Putamen (tissue), 1 donor: ENCODE measurements around the gene ULBP1.
"Not testable (repeated sequence)": the region's sequence is repeated elsewhere in the genome, so short reads cannot be mapped to it uniquely, and the experiment has no call there.

Experiments
- DNase-seq: peaks from one replicate; pipeline ENCODE4 v3.0.0-alpha.2; 2016; ENCODE audit warnings: low spot score

ULBP1 gene

GRCh38 chr6:150005761-150006651, 42.3 kb downstream of the ULBP1 start:
- no peak for DNase-seq

DNA sequence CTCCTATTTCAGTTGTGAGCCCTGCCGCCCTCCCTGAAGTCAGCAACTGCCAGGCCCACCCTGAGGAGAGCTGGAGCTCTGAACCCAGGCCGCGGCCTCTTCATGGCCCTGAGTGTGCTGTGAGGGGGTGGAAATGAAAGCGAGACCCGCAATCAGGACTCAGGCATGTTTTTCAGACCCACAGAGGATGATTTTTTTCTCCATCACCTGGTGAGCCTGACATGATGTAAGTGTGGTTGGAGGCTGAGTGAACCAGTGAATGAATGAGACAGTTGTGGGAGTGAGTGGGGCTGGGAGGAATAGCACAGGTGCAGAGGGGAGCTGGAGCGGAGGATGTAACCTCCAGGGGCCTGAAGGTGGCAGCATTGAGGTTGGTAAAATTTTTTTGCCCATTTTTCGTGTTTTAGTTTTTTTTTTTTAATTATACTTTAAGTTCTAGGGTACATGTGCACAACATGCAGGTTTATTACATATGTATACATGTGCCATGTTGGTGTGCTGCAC, 43.3 kb downstream of the ULBP1 start:
- no peak for DNase-seq

DNA sequence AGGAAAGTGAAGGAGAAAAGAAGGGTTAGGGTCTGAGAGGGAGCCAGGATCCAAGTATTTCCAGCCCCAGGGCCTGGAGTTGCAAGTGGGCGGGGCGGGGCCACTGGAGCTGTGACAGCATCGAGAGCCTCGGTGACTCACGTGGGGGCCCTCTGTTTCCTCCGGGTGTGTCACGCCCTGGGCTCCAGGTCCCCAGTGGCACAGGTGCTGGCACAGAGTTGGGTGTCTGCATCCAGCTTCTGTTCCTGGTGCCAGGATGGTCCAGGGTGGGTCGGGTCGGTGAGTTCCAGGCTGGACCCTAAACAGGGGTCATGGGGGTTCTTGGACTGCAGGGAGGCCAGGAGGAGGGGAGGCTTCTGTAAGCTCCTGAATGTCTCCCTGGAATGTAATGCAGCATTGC, 44.8 kb downstream of the ULBP1 start:
- no peak for DNase-seq

DNA sequence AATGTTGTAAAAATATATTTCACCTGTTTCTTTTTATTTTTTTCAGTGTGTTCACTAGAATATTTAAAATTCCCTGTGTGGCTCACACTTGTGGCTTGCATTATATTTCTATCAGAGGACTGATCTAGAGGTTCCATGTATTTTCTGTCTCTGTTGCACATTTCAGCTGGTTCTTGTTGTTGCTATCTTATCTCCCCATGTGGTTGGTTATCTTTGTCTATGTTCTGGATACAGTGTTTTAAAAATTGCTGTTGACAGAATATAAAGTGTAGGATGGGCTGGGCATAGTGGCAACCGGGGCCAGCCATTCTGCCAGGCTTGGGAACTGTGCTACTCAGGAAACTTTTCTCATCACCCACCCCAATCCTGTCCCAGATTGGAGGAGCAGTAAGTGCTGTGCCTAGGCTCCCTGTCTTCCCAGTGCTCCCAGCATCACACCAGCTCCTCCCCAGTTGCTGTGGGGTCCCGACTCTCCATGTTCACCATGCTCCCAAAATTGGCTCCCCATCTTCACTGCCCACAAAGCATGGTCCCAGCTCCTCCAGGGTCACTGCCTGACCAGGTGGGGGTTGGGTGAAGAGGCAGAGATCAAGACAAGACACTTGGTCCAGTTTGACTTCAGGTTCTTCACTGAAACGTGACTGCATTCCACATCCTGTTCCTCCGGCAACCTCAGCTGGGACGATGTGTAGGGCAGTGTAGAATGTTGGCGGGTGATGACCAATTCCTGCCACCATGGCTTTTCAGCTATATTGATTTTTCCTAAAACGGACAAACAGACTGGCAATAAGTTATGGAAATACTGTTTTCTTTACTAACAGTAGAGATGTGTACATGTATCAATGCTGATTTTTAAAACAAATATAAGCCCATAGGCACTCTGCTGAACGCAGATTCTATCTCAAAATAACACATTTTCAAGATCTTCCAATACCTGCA, 49.4 kb downstream of the ULBP1 start:
- not testable (repeated sequence) for DNase-seq

- not testable (repeated sequence) for DNase-seq
Observed at GRCh38 chr6:150013785-150014622, 50.3 kb downstream of the ULBP1 start.

- DNase-seq = not testable (repeated sequence)
Observed at GRCh38 chr6:150014623-150015280, 51.0 kb downstream of the ULBP1 start.

DNA sequence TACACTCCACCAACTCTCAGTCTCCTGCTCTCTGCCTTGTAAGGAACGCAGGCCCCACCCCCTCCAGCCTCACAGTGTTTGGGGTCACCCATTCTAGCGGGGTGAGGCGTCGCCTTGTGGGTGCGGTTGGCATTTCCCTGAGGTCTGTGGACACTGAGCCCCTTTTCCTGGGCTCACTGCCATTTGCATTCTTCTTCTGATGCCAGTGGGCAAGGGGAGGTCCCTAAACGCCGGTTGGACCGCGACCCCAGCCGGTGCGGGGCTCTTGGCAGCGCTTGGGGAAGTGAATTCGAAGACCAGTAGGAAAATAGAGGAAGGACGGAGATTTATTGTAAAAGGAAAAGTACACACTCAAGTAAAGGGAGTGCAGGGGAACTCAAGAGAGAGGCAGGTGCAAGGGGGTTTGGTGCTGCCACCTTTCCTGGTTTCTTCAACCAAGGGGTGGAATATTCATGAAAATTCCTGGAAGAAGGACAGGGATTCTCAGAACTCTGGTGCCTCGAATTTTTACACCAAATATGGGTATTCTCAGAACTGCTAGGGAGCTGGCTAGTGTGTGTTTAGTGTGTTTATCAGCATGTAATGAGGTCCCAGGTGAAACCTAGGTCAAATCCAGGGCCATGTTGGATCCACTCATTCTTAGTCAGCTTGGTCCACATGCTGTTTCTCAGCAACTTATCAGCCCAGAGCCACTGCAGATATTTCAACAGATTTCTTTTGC, 51.7 kb downstream of the ULBP1 start:
- not testable (repeated sequence) for DNase-seq

DNA sequence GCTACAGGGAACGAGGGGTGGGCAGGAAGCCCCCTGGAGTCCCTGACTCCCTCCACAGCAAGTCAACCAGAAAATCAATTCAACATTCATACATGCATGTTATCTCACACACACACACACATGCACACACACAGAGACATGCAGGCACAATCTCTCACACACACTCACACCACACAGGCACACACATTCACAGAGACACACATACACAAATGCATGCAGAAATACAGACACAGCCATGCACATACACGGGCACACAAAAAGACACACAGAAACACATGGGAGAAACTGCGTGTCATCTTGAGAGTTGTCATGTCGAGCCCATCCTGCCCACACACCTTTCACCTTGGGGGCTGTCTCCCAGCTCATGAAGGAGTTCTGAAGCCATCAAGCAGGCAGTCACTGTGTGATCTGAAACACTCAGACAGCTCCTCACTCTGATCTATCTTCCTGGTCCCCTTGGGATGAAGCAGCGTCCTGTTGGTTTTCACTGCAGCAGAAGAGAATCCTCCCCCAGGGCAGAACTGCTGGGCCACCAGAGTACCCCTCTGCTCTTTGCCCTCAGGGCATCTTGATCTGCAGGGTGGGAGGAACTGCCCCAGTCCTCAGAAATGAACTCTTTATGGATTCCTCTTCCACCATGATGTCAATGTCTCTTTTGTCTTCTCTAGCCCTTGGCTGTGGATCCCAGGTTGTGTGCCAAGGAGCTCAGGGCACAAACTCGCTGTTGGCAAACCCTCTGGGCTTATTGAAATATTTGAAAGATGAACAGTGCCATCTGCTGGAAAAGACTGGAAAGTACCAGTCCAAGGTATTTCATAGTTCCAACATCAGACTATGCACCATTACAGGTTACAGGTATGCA, 52.8 kb downstream of the ULBP1 start:
- peak; percentile 87 for DNase-seq

DNA sequence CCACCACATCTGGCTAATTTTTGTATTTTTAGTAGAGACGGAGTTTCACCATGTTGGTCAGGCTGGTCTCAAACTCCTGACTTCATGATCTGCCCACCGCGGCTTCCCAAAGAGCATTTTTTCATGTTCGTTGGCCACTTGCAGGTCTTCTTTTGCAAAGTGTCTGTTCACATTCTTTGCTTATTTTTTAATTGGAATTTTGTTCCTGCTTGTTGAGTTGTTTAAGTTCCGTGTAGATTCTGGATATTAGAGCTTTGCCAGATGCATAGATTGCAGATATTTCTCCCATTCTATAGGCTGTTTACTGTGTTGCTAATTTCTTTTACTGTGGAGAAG, 53.4 kb downstream of the ULBP1 start:
- DNase-seq = not testable (repeated sequence)

DNA sequence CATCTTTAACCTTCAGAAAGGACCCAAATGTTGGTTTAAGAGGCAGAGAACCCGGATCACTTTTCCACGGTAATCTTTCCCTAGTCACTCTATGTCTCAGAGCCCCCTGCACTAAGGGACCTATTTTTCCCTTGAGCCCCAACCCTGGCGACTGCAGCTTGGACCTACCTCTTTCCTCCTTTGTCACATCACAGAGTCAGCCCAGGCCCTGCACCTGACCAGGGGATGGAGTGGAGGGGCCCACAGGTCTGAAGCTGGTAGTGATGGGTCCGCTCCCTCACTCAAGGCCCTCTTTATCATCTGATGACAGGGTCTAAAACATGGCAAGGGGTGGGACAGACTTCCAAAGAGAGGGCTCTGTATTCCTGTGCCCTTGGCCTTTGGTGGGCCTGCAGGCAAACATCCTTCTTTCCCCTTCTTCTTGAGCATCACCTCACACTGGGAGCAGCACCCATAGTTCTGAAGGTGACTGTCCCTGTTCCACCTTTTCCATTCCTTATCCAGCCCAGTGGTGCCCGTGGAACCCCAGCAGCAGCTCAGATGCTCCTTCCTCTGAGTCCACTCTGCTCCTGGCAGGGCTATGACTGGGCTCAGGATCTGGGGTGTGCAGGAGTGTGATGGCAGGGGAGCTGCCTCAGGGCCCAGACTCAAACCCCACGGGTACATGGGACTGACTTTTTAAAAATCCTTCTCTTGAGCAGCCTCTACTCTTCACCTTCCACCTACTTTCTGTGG, 55.3 kb downstream of the ULBP1 start:
- DNase-seq = no peak

- not testable (repeated sequence) for DNase-seq
Observed at GRCh38 chr6:150021870-150022269, 58.1 kb downstream of the ULBP1 start.
